ENCODE measurements around the gene ACSS1.
"Not testable (repeated sequence)": the region's sequence is repeated elsewhere in the genome, so short reads cannot be mapped to it uniquely, and the experiment has no call there.

Gene ACSS1

GRCh38 chr20:25008388-25009217 is 49.3 kb downstream of the ACSS1 start:
- no peak for FAIRE-seq

GRCh38 chr20:25007491-25008305 is 50.2 kb downstream of the ACSS1 start:
- no peak for FAIRE-seq

GRCh38 chr20:25006431-25007167 is 51.3 kb downstream of the ACSS1 start:
- FAIRE-seq, result no peak

- no peak for FAIRE-seq
Measured at GRCh38 chr20:25005661-25006060, 52.3 kb downstream of the ACSS1 start.

- no peak for FAIRE-seq
Measured at GRCh38 chr20:25005220-25005619, 52.7 kb downstream of the ACSS1 start.

- FAIRE-seq, result no peak
Measured at GRCh38 chr20:25003002-25003401, 54.9 kb downstream of the ACSS1 start.

GRCh38 chr20:25001323-25001722 is 56.6 kb downstream of the ACSS1 start:
- FAIRE-seq, result not testable (repeated sequence)

- no peak for FAIRE-seq
Measured at GRCh38 chr20:25000268-25000801, 57.6 kb downstream of the ACSS1 start.

- no peak for FAIRE-seq
Measured at GRCh38 chr20:24999568-24999967, 58.4 kb downstream of the ACSS1 start.

GRCh38 chr20:24998631-24999445 is 59.1 kb downstream of the ACSS1 start:
- no peak for FAIRE-seq

GRCh38 chr20:24998121-24998520 is 59.8 kb downstream of the ACSS1 start:
- FAIRE-seq, result no peak

- no peak for FAIRE-seq
Measured at GRCh38 chr20:24996449-24997377, 61.2 kb downstream of the ACSS1 start.

GRCh38 chr20:24995741-24996448 is 62.0 kb downstream of the ACSS1 start:
- FAIRE-seq, result no peak

- peak; percentile 61 for FAIRE-seq
Measured at GRCh38 chr20:24994470-24995368, 63.2 kb downstream of the ACSS1 start.

GRCh38 chr20:24994186-24994465 is 63.8 kb downstream of the ACSS1 start:
- no peak for FAIRE-seq

GRCh38 chr20:24993337-24994185 is 64.4 kb downstream of the ACSS1 start:
- peak; percentile 17 for FAIRE-seq

GRCh38 chr20:24992487-24993205 is 65.3 kb downstream of the ACSS1 start, which contains the start of gene APMAP:
TSS of gene APMAP (minus strand) at chr20:24992751. CDS start at chr20:24992688, 63 bp downstream.
- no peak for FAIRE-seq
